GM18526 (cell line): ENCODE data around the gene MORC2.

Experiments
- POLR2A ChIP-seq: IDR thresholded peaks from 3 replicates; pipeline ENCODE4 v1.6.1; 2011; ENCODE audit not compliant: insufficient read length; ENCODE audit errors: extremely low read depth

Gene MORC2

DNA sequence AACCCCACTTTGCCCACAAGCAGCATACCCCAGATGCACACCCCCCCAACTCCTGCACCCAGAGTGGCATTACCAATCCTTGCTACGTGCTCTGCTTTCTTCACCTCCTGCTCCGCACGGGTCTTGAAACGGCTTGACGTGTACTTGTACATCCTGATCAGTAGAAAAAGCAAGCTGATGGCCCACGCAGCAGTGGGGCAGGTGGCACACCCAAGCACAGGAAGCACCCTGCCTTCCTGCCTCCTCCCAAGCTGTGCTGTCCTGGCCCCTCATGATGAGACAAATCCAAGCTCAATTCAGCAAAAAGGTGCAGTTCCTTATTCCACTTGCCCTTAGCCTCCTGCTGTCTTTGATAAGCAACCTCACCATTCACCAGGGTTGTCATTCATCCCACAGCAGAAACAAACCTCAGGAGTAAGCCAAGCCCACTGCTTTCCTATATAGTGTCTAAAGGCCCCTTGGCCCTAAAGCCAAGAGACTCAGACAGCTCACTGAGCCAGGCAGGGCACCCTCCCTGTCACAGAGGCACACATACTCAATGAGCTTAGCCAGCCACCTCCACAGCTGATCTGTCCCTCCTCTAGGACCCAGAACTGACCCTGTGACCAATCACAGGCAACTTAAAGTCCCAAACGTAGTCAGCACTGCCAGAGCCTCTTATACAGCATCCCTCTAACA lies 27.8 kb downstream of the MORC2 start:
- no peak for TF ChIP-seq POLR2A

GRCh38 chr22:30934053-30934452 lies 34.5 kb downstream of the MORC2 start:
- no peak for TF ChIP-seq POLR2A

DNA sequence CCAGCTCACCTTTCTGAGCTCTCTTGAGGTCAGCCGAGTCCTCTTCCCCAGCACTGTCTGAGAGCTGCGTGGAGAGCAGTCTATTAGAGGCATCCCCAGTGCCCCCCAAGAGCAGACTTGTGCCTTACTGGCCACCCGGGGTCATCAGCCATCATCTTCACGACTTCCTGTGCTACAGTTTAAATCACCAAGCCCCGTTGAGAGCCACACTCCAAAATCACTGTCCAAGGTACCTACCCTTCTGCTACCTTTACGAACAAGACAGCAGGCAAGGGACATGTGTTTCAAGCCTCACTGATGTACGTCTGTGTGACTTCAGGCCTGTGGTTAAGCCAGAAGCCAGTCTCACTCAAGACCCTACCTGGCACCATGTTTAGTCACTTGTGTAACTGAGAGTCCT lies 35.1 kb downstream of the MORC2 start:
- TF ChIP-seq POLR2A: no peak

GRCh38 chr22:30932661-30933060 lies 35.9 kb downstream of the MORC2 start:
- no peak for TF ChIP-seq POLR2A

- no peak for TF ChIP-seq POLR2A
Measured at GRCh38 chr22:30931541-30932300, 36.9 kb downstream of the MORC2 start.

- no peak for TF ChIP-seq POLR2A
Measured at GRCh38 chr22:30930228-30930627, 38.3 kb downstream of the MORC2 start.

DNA sequence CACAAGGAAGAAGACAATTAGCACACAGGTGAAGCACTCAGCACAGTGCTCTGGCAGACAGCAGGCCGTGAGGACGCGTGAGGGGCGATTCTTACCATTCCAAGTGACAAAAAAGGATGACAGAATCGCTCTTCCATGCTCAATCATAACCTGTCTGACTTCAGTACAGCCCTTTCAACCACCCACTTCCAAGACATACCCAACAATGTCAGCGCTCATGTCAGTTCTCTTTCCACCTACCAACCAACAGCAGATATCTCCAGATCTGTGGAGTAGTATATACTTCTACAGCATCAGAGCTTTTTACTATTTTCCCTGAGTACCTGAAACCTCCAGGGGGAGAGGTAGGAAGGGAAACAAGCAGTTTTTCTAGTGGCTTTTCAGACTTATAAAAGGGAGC lies 40.2 kb downstream of the MORC2 start:
- TF ChIP-seq POLR2A: no peak

- TF ChIP-seq POLR2A: no peak
Measured at GRCh38 chr22:30927806-30928205, 40.8 kb downstream of the MORC2 start.

DNA sequence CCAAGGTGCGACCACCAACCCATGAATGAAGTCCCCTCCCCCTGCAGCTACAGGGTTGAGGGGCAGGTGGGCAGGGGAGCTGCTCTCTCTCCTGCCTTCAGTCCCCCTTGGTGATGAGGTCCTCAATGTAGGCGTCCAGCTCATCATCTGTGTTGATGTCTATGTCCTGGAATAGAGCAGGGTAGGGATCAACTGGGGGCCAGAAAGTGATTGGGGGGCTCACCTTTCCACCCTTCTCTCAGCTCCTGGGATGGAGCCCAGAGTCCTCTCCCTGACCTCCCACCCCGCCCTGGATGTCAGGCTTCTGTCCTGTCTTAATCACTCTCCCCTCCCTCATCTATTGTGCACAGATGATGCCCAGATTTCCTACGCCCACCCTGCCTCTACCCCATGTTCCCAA lies 41.9 kb downstream of the MORC2 start:
- TF ChIP-seq POLR2A: no peak

GRCh38 chr22:30925667-30926066 lies 42.9 kb downstream of the MORC2 start:
- no peak for TF ChIP-seq POLR2A

DNA sequence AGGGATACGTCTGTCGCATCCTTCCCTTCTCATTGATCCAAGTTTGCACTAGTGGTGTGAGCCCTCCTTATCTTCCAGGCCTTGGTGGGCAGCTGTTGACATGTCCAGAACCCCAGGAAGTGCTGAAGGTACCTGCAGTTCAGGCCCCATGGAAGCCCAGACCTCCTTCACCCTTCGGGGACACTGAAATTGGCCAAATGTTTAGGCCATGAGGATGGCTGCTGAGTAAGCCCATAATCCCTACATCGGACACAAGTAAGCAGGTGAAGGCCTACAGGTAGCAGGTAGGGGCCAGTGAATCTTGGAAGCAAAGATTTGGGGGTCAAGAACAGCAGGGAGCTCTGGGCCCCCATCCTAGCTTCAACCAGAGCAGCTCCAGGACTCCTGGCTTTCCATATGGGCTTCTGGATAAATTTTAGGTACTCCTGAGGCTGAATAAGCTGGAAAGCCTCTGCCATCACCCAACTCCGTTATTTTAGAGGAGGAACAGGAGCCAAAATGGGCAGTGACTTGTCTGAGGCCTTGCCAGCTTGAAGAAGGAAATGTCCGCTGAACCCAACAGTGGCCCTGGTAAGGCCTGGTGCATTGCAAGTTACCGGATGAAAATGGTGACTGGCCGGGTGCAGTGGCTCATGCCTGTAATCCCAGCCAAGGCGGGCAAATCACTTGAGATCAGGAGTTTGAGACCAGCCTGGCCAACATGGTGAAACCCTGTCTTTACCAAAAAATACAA lies 45.2 kb downstream of the MORC2 start:
- no peak for TF ChIP-seq POLR2A

- peak; percentile 44 for TF ChIP-seq POLR2A
Measured at GRCh38 chr22:30922151-30922611, 46.4 kb downstream of the MORC2 start.

DNA sequence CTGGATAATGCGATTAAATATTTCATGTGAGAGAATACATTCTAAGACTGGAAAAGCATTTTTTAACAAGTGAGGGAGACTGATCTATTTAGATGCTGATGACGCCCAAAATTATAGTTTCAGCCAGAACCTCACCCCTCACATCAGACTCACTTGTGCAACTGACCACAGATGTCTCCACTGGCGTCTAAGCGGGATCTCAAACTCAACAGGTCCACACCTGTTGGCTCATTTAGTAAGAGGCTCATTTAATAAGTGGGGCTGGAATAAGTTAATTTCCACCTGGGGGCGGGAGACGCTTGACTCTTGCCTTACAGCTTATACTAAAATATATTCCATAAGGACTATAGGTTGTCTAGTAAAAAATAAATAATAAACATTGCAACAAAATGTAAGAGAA lies 47.5 kb downstream of the MORC2 start:
- TF ChIP-seq POLR2A: no peak

DNA sequence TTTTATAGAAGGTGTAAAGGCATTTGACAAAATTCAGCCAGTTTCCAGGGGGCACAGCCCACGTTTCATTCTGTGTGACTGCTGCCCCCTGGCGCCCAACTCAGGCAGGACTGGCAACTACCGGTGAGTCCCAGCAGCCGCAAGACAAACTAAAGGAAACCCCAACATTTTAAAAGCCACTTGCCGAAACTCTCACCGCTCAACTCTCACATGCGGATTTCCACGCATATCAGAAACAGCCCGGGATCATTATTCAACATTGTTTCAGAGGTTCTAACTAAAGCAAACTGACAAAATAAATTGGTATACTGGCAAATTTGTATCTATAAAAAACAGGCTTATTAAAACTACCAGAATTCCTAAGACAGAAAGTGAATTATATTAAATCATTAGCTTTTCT lies 48.2 kb downstream of the MORC2 start:
- no peak for TF ChIP-seq POLR2A

DNA sequence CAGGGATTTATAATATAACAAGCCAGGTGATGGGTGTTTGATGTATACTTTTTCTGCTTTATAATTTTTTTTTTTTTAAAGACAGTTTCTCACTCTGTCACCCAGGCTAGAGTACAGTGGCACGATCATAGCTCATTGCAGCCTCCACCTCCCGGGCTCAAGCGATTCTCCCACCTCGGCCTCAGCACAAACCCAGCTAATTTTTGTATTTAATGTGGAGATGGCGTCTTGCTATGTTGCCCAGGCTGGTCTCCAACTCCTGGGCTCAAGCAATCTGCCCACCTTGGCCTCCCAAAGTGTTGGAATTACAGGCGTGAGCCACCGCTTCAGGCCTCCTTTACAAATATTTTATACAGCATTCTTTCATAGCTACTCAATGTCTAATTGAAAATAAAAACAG lies 48.6 kb downstream of the MORC2 start:
- no peak for TF ChIP-seq POLR2A

DNA sequence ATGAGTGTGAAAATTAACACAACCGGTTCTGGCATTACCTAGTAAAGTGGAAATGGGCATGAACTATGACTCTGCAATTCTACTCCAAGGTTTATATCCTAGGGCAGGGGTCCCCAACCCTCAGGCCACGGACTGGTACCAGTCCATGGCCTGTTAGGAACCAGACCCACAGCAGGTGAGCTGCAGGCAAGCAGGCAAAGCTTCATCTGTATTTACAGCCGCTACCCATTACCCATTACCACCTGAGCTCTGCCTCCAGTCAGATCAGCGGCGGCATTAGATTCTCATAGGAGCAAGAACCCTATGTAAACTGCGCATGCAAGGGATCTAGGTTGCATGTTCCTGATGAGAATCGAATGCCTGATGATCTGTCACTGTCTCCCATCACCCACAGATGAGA lies 49.8 kb downstream of the MORC2 start:
- TF ChIP-seq POLR2A: no peak
